ENCODE results near the gene ACTN4.
"Not testable (repeated sequence)": the region's sequence is repeated elsewhere in the genome, so short reads cannot be mapped to it uniquely, and the experiment has no call there.

Gene ACTN4

GRCh38 chr19:38766276-38767047 lies 119.0 kb downstream of the ACTN4 start:
- H3K27ac ChIP-seq (ENCODE audit: insufficient read depth, low read length, poor library complexity, severe bottlenecking), result no peak overlapping the region
- no peaks in the 10 kb centered on the region for H3K36me3 ChIP-seq (ENCODE audit: control insufficient read depth, insufficient read depth, low read length)
- no peaks in the 10 kb centered on the region for H3K9me3 ChIP-seq (ENCODE audit: control insufficient read depth, low read length)
- H3K27me3 ChIP-seq (replicated peaks; ENCODE audit: control insufficient read depth, insufficient read depth, low read length, poor library complexity, severe bottlenecking), result no peaks in the 10 kb centered on the region
- no peak for DNase-seq
- H3K4me3 ChIP-seq (ENCODE audit: insufficient read depth, low read depth, low read length, poor library complexity, severe bottlenecking), result no peak overlapping the region
- no peaks in the 10 kb centered on the region for H3K4me1 ChIP-seq (ENCODE audit: control insufficient read depth, insufficient read depth, low read length, poor library complexity, severe bottlenecking)

GRCh38 chr19:38769635-38770211 lies 122.3 kb downstream of the ACTN4 start:
- Histone ChIP-seq H3K27me3 (replicated peaks; ENCODE audit: control insufficient read depth, insufficient read depth, low read length, poor library complexity, severe bottlenecking) (no peaks in the 10 kb centered on the region), H3K9me3 (ENCODE audit: control insufficient read depth, low read length) (no peaks in the 10 kb centered on the region), H3K4me1 (ENCODE audit: control insufficient read depth, insufficient read depth, low read length, poor library complexity, severe bottlenecking) (no peaks in the 10 kb centered on the region), H3K4me3 (ENCODE audit: insufficient read depth, low read depth, low read length, poor library complexity, severe bottlenecking) (peak overlapping the region; percentile 32), H3K36me3 (ENCODE audit: control insufficient read depth, insufficient read depth, low read length) (no peaks in the 10 kb centered on the region), H3K27ac (ENCODE audit: insufficient read depth, low read length, poor library complexity, severe bottlenecking) (peak overlapping the region; percentile 50)
- peak; percentile 74 to 88 (median 74) for DNase-seq

- Histone ChIP-seq H3K27ac (ENCODE audit: insufficient read depth, low read length, poor library complexity, severe bottlenecking) (peak overlapping the region; percentile 50), H3K4me3 (ENCODE audit: insufficient read depth, low read depth, low read length, poor library complexity, severe bottlenecking) (peak overlapping the region; percentile 32)
- H3K4me1 ChIP-seq (ENCODE audit: control insufficient read depth, insufficient read depth, low read length, poor library complexity, severe bottlenecking); H3K27me3 ChIP-seq (replicated peaks; ENCODE audit: control insufficient read depth, insufficient read depth, low read length, poor library complexity, severe bottlenecking); H3K36me3 ChIP-seq (ENCODE audit: control insufficient read depth, insufficient read depth, low read length); H3K9me3 ChIP-seq (ENCODE audit: control insufficient read depth, low read length); DNase-seq: not testable (repeated sequence)
Measured at GRCh38 chr19:38770228-38770948, 122.9 kb downstream of the ACTN4 start.

GRCh38 chr19:38770949-38771275 lies 123.5 kb downstream of the ACTN4 start:
- H3K27ac ChIP-seq (ENCODE audit: insufficient read depth, low read length, poor library complexity, severe bottlenecking); DNase-seq; H3K27me3 ChIP-seq (replicated peaks; ENCODE audit: control insufficient read depth, insufficient read depth, low read length, poor library complexity, severe bottlenecking); H3K4me1 ChIP-seq (ENCODE audit: control insufficient read depth, insufficient read depth, low read length, poor library complexity, severe bottlenecking); H3K9me3 ChIP-seq (ENCODE audit: control insufficient read depth, low read length); H3K36me3 ChIP-seq (ENCODE audit: control insufficient read depth, insufficient read depth, low read length); H3K4me3 ChIP-seq (ENCODE audit: insufficient read depth, low read depth, low read length, poor library complexity, severe bottlenecking): not testable (repeated sequence)

- not testable (repeated sequence) for H3K4me3 ChIP-seq (ENCODE audit: insufficient read depth, low read depth, low read length, poor library complexity, severe bottlenecking); H3K27me3 ChIP-seq (replicated peaks; ENCODE audit: control insufficient read depth, insufficient read depth, low read length, poor library complexity, severe bottlenecking); H3K27ac ChIP-seq (ENCODE audit: insufficient read depth, low read length, poor library complexity, severe bottlenecking); DNase-seq; H3K36me3 ChIP-seq (ENCODE audit: control insufficient read depth, insufficient read depth, low read length); H3K9me3 ChIP-seq (ENCODE audit: control insufficient read depth, low read length); H3K4me1 ChIP-seq (ENCODE audit: control insufficient read depth, insufficient read depth, low read length, poor library complexity, severe bottlenecking)
Measured at GRCh38 chr19:38771569-38771968, 124.1 kb downstream of the ACTN4 start.

GRCh38 chr19:38773469-38774177 lies 126.2 kb downstream of the ACTN4 start, which contains the start of gene LGALS7:
Gene LGALS7, minus strand, starts transcription at chr19:38773517. Its CDS starts 25 bp downstream, at chr19:38773492.
- Histone ChIP-seq H3K27me3 (replicated peaks; ENCODE audit: control insufficient read depth, insufficient read depth, low read length, poor library complexity, severe bottlenecking) (no peaks in the 10 kb centered on the region), H3K36me3 (ENCODE audit: control insufficient read depth, insufficient read depth, low read length) (no peaks in the 10 kb centered on the region), H3K9me3 (ENCODE audit: control insufficient read depth, low read length) (no peaks in the 10 kb centered on the region), H3K4me3 (ENCODE audit: insufficient read depth, low read depth, low read length, poor library complexity, severe bottlenecking) (no peak within 1 kb of the TSS), H3K4me1 (ENCODE audit: control insufficient read depth, insufficient read depth, low read length, poor library complexity, severe bottlenecking) (no peaks in the 10 kb centered on the region), H3K27ac (ENCODE audit: insufficient read depth, low read length, poor library complexity, severe bottlenecking) (no peak within 1 kb of the TSS)
- no peak for DNase-seq

GRCh38 chr19:38774181-38774950 lies 126.9 kb downstream of the ACTN4 start:
- Histone ChIP-seq H3K9me3 (ENCODE audit: control insufficient read depth, low read length) (no peaks in the 10 kb centered on the region), H3K4me3 (ENCODE audit: insufficient read depth, low read depth, low read length, poor library complexity, severe bottlenecking) (no peak overlapping the region), H3K4me1 (ENCODE audit: control insufficient read depth, insufficient read depth, low read length, poor library complexity, severe bottlenecking) (no peaks in the 10 kb centered on the region), H3K27me3 (replicated peaks; ENCODE audit: control insufficient read depth, insufficient read depth, low read length, poor library complexity, severe bottlenecking) (no peaks in the 10 kb centered on the region), H3K36me3 (ENCODE audit: control insufficient read depth, insufficient read depth, low read length) (no peaks in the 10 kb centered on the region), H3K27ac (ENCODE audit: insufficient read depth, low read length, poor library complexity, severe bottlenecking) (no peak overlapping the region)
- DNase-seq, result no peak

GRCh38 chr19:38778733-38779132 lies 131.3 kb downstream of the ACTN4 start:
- Histone ChIP-seq H3K4me3 (ENCODE audit: insufficient read depth, low read depth, low read length, poor library complexity, severe bottlenecking) (no peak overlapping the region), H3K4me1 (ENCODE audit: control insufficient read depth, insufficient read depth, low read length, poor library complexity, severe bottlenecking) (no peaks in the 10 kb centered on the region), H3K27me3 (replicated peaks; ENCODE audit: control insufficient read depth, insufficient read depth, low read length, poor library complexity, severe bottlenecking) (no peaks in the 10 kb centered on the region), H3K9me3 (ENCODE audit: control insufficient read depth, low read length) (no peaks in the 10 kb centered on the region), H3K36me3 (ENCODE audit: control insufficient read depth, insufficient read depth, low read length) (no peaks in the 10 kb centered on the region), H3K27ac (ENCODE audit: insufficient read depth, low read length, poor library complexity, severe bottlenecking) (no peak overlapping the region)
- DNase-seq, result no peak

- no peak overlapping the region for H3K27ac ChIP-seq (ENCODE audit: insufficient read depth, low read length, poor library complexity, severe bottlenecking)
- no peaks in the 10 kb centered on the region for H3K36me3 ChIP-seq (ENCODE audit: control insufficient read depth, insufficient read depth, low read length)
- no peak overlapping the region for H3K4me3 ChIP-seq (ENCODE audit: insufficient read depth, low read depth, low read length, poor library complexity, severe bottlenecking)
- H3K27me3 ChIP-seq (replicated peaks; ENCODE audit: control insufficient read depth, insufficient read depth, low read length, poor library complexity, severe bottlenecking), result no peaks in the 10 kb centered on the region
- no peak for DNase-seq
- no peaks in the 10 kb centered on the region for H3K9me3 ChIP-seq (ENCODE audit: control insufficient read depth, low read length)
- no peaks in the 10 kb centered on the region for H3K4me1 ChIP-seq (ENCODE audit: control insufficient read depth, insufficient read depth, low read length, poor library complexity, severe bottlenecking)
Measured at GRCh38 chr19:38780443-38780842, 133.0 kb downstream of the ACTN4 start.
